ENCODE data around the gene SMARCAL1.

Gene SMARCAL1

DNA sequence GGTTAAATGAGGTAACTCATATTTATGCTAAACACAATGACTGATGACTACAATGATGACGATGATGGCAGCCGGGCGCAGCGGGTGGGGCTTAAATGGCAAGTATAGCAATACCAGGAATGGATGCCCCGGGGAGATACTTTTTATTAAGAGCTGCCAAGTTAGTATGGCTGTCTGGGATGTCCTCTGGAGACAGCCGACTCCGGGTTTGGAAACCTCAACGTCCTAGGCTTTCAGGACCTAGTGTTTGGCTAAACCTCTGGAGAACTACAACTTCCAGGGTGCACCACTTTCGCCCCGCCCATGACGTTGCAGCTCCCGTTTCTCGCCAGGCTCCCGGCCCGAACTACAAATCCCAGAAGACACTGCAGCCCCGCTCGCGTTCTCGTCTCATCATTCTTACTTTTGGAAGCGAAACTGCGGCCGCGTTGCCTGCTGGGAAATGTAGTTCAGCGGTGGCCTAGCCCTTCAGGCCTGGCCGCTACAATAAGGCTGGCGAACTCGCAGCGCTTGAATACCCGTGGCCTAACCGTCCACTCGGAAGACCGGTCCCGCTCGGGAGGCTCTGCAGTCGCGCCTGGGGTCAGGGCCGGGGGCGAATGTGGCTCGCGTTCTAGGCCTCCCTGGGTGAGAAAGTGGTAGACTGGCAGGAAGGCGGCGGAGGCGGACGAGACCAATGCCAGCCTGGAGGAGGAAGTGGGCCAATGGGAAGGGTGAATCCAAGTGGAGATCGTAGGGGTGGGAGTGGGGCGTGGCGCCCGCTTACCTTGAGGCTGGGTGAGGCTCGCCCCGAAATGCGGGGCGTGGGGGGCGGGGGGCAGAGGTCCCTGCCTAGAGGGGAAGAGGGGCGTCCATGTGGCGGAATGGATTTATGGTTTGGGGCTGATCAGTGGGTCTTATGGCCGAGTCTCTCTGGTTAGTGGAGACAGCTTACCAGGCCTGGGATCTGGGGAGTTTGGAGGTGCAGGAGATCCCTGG lies at the start of gene SMARCAL1:
Gene SMARCAL1 (plus strand): TSS at position 463 of the 978 bp plus-strand sequence. CDS start 2,221 bp downstream, outside the sequence.
- TF ChIP-seq, protein P1, sequence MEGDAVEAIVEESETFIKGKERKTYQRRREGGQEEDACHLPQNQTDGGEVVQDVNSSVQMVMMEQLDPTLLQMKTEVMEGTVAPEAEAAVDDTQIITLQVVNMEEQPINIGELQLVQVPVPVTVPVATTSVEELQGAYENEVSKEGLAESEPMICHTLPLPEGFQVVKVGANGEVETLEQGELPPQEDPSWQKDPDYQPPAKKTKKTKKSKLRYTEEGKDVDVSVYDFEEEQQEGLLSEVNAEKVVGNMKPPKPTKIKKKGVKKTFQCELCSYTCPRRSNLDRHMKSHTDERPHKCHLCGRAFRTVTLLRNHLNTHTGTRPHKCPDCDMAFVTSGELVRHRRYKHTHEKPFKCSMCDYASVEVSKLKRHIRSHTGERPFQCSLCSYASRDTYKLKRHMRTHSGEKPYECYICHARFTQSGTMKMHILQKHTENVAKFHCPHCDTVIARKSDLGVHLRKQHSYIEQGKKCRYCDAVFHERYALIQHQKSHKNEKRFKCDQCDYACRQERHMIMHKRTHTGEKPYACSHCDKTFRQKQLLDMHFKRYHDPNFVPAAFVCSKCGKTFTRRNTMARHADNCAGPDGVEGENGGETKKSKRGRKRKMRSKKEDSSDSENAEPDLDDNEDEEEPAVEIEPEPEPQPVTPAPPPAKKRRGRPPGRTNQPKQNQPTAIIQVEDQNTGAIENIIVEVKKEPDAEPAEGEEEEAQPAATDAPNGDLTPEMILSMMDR (IDR thresholded peaks at IDR 0.05; ENCODE audit: low read length): no peak
- TF ChIP-seq EZH2 (optimal IDR thresholded peaks at IDR 0.05; ENCODE audit: low read depth, low read length) (no peak), EZH2phosphoT487 (IDR thresholded peaks at IDR 0.05; ENCODE audit: low read length) (no peak)
- Histone ChIP-seq H3K9me3 (replicated peaks; ENCODE audit: insufficient read depth, low read length) (no peaks in the 10 kb centered on the region), H3K79me2 (ENCODE audit: low read length) (no peaks in the 10 kb centered on the region), H3K36me3 (replicated peaks; ENCODE audit: insufficient read depth, low read length) (no peaks in the 10 kb centered on the region), H3K27me3 (replicated peaks; ENCODE audit: insufficient read depth, low read length) (no peaks in the 10 kb centered on the region), H4K20me1 (ENCODE audit: insufficient read depth, low read length) (no peaks in the 10 kb centered on the region), H3K4me1 (ENCODE audit: low read length) (no peaks in the 10 kb centered on the region), H3K9me2 (replicated peaks; ENCODE audit: insufficient read depth, low read length) (no peaks in the 10 kb centered on the region), H3K4me2 (ENCODE audit: low read depth, low read length) (peak within 1 kb of the TSS; percentile 58), H3K9ac (ENCODE audit: low read length) (peak within 1 kb of the TSS; percentile 74), H3K27ac (ENCODE audit: low read length) (peak within 1 kb of the TSS; percentile 54; the same call in 1 of the 2 replicates), H3K4me3 (ENCODE audit: low read length) (peak within 1 kb of the TSS; percentile 84), H3F3A (ENCODE audit: insufficient read depth, low read length) (no peaks in the 10 kb centered on the region), H2AFZ (ENCODE audit: low read length) (peak within 1 kb of the TSS; percentile 81)
- DNase-seq: peak; percentile 99

DNA sequence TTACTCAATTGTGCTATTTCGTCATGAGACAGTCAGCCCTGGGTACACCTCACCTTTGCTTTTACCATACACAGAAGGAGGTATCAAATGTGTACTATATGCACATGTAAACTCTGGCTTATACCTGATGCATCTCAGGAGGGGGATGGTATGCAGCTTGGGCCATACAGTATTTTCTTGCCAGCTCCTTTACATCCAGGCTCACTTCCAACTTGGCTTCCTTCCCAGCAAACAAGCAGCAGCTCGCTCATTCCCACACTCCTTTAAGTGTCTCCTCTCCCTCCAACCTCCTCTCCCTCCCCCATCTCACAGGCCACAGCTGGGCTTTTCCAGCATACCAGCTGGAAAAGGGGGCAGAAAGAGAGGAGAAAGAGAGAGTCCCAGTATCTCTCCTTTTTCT lies 49.6 kb upstream of the SMARCAL1 start:
- TF ChIP-seq, protein P1 (IDR thresholded peaks at IDR 0.05; ENCODE audit: low read length): no peak
- Histone ChIP-seq H3K79me2 (ENCODE audit: low read length) (no peaks in the 10 kb centered on the region), H3K4me3 (ENCODE audit: low read length) (no peak overlapping the region), H3K27ac (ENCODE audit: low read length) (no peak overlapping the region), H3K9me2 (replicated peaks; ENCODE audit: insufficient read depth, low read length) (no peaks in the 10 kb centered on the region), H4K20me1 (ENCODE audit: insufficient read depth, low read length) (no peaks in the 10 kb centered on the region), H3K27me3 (replicated peaks; ENCODE audit: insufficient read depth, low read length) (no peaks in the 10 kb centered on the region), H3K36me3 (replicated peaks; ENCODE audit: insufficient read depth, low read length) (no peaks in the 10 kb centered on the region), H3K4me2 (ENCODE audit: low read depth, low read length) (no peak overlapping the region), H3K4me1 (ENCODE audit: low read length) (no peaks in the 10 kb centered on the region), H3K9me3 (replicated peaks; ENCODE audit: insufficient read depth, low read length) (no peaks in the 10 kb centered on the region), H3F3A (ENCODE audit: insufficient read depth, low read length) (no peaks in the 10 kb centered on the region), H2AFZ (ENCODE audit: low read length) (no peak overlapping the region), H3K9ac (ENCODE audit: low read length) (no peak overlapping the region)
- DNase-seq: no peak

DNA sequence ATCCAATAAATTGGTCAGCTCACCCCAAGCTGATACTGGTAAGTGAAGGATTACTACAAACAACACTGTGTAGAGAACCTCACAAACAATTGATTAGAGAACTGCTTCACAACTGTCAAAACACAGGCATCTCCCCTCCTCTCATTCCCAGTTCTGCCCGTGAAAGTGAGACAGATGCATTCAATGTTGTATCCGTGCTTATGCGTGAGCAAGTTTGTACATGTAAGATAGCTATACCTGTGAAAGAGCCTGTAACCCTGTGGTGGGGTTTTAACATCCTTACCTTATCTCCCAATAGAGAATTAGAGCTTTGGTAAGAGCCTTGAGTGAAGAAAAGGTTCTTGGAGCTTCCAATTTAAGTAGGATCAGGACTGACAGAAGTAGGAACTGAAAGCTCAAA lies 49.1 kb upstream of the SMARCAL1 start:
- H3K9me3 ChIP-seq (replicated peaks; ENCODE audit: insufficient read depth, low read length): no peaks in the 10 kb centered on the region
- no peaks in the 10 kb centered on the region for H3K4me1 ChIP-seq (ENCODE audit: low read length)
- H3K4me2 ChIP-seq (ENCODE audit: low read depth, low read length): no peak overlapping the region
- TF ChIP-seq, protein P1 (IDR thresholded peaks at IDR 0.05; ENCODE audit: low read length): no peak
- no peak overlapping the region for H3K9ac ChIP-seq (ENCODE audit: low read length)
- no peaks in the 10 kb centered on the region for H3K27me3 ChIP-seq (replicated peaks; ENCODE audit: insufficient read depth, low read length)
- H2AFZ ChIP-seq (ENCODE audit: low read length): no peak overlapping the region
- H3K36me3 ChIP-seq (replicated peaks; ENCODE audit: insufficient read depth, low read length): no peaks in the 10 kb centered on the region
- H3K4me3 ChIP-seq (ENCODE audit: low read length): no peak overlapping the region
- H3K27ac ChIP-seq (ENCODE audit: low read length): no peak overlapping the region
- no peaks in the 10 kb centered on the region for H4K20me1 ChIP-seq (ENCODE audit: insufficient read depth, low read length)
- H3K9me2 ChIP-seq (replicated peaks; ENCODE audit: insufficient read depth, low read length): no peaks in the 10 kb centered on the region
- H3K79me2 ChIP-seq (ENCODE audit: low read length): no peaks in the 10 kb centered on the region
- H3F3A ChIP-seq (ENCODE audit: insufficient read depth, low read length): no peaks in the 10 kb centered on the region
- DNase-seq: no peak
